DMS114 treated with DMSO at 0.1 percent for 48 hours (cell line): ENCODE results near the gene NTM.
"Not testable (repeated sequence)": the region's sequence is repeated elsewhere in the genome, so short reads cannot be mapped to it uniquely, and the experiment has no call there.

ENCODE experiments used
- DNase-seq: peaks from one replicate; lab custom pipeline; 2025; ENCODE audit not compliant: unreplicated experiment; lab: John Stamatoyannopoulos, UW

Gene NTM

DNA sequence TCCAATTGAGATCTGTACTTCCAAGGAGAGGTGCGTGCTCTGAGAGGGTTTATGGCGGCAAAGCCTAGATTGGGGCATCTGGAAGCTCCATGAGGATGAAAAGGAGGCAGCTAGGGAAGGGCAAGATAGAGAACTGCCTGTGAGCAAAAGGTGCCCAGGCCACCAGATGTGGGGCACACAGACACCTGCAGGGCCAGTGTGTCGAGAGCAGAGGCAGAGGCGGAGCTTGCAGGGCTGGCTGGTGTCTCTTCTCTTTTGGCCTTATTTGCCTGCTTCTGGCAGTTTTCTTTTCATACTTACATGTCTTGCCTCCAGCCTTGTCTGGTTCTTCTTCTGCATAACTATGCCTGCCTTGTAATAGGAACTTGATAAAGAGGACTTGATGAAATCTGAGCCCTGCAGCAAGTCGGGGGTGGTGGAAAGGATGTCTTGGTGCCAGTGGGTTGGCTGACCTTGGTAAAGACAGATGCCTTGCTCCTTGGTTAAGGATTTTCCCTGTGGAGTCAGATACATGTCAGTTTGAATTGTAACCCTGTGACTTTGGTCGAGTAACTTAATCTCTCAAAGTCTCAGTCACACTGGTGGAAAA lies 680.3 kb downstream of the NTM start:
- DNase-seq: no peak

DNA sequence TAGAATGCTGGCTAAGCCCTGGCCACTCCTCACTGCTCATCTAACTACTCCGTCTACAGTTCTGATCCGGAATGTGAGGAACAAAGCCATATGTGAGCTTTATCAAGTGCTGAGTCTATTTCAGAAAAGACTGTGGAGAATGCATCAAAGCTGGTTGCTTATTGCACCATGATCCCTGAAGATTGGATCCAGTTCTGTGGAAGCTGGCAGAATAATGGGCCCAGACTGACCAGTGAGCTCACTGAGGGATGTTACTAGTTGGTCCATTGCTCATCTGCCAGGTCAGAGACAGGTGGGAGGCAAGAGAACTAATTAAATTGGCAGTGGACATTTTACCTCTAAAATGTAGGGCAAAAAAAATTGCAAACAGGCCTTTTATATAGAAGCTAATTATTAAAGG lies 681.3 kb downstream of the NTM start:
- no peak for DNase-seq

DNA sequence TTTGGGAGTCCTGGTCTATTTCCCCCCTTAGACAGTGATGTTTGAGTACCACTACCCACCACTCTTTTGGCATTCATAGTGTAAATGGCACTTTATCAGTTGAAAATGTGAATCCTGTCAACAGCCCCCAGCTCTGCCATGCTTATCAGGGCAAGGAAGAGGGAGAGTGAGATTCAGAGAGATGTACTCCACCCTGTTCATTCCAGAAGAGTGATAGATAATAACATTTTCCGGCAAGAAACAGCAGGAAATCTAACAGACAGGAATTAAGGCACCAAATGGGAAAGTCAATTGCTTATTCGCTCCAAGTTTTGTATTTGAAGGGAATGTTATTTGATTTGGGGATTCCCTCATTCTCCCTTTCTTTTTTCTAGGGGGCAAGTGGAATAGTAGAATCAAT lies 681.9 kb downstream of the NTM start:
- DNase-seq: no peak

DNA sequence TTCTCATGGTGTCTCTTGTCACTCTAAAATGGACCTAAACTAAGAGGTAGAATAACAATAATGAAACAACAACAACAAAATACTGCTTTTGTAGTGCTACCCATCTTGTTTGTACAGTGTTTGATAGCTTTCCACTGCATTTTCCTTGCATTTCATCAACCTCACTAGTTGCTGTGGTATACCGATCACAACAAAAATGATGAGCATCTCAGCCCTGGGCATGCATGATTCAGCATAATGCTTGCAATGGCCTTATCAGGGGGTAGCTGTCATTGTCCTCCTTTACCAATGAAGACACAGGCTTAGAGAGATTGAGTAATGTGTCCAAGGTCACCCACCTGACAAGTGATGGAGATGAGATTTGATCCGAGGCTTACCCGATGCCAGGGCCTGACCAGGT lies 682.5 kb downstream of the NTM start:
- no peak for DNase-seq

DNA sequence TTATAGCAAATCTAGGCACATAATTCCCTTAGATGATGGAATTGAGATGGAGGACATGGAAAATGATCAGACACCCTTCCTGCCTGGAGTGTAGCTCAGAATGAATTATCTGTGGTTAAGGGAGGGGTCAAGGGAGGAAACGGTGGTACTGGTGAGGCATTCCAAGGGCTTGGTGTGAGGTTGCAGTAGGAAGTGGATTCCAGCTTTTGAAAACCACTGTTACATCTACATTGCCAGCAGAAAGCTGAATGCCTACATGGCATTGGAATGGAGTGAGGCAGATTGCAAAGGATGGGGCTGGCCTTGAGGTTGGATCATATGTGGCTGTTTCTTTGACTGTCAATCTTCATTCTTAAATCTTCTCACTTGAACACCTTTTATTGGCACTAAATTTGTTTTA lies 684.4 kb downstream of the NTM start:
- DNase-seq: no peak

DNA sequence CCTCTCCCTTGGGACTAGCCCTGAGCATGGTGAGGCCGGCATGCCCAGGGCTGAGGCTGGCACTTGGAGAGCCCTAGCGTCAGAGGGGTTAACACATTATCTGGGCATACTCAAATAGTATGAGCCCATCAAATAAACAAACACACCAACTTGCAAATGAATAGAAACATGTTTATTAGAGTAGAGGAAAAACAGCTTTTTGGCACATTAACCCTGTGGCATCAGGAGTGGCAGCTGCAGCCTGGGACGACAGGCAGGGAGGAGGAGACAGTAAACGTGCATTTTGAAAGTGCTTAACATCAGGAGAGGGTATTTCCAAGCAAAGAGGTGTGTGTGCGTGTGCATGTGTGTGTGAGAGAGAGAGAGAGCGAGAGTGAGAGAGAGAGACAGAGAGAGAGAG lies 684.9 kb downstream of the NTM start:
- DNase-seq: no peak

DNA sequence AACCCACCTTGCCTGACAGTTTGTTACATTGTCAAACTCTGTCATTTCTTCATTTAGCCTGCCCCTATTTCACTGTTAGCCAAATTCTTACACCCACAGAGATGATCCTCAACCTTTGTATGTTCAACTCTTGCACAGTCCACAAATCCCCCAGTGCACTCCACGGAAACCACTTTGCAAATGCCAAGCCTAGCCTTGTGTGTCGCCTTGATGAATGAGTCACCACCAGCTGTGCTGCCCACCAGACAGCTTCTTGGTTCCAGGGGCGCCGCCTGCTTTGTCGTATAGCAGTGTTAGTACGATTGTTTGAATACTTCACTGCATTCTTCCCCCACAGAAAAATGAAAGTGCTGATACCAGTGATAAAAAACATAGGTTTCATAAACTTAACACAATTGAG lies 686.3 kb downstream of the NTM start:
- no peak for DNase-seq

DNA sequence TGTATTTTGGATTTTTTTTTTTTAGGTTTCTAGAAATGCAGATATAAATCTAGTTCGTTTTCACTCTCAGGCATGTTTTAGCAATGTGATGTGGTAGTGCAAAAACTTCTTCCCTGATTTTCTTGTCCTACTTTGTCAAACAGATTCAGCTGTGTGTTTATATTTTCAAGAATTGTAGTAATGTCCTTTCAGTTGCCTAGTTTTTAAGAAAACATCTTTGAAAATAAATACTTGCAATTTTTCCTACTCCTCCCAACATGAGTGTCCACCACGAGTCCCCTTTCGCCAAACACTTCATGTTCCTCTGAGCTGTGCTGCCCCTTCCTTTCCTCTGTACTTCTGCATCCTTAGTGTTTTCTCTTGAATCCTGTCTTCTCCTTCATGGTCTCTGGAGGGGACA lies 686.9 kb downstream of the NTM start:
- no peak for DNase-seq

DNA sequence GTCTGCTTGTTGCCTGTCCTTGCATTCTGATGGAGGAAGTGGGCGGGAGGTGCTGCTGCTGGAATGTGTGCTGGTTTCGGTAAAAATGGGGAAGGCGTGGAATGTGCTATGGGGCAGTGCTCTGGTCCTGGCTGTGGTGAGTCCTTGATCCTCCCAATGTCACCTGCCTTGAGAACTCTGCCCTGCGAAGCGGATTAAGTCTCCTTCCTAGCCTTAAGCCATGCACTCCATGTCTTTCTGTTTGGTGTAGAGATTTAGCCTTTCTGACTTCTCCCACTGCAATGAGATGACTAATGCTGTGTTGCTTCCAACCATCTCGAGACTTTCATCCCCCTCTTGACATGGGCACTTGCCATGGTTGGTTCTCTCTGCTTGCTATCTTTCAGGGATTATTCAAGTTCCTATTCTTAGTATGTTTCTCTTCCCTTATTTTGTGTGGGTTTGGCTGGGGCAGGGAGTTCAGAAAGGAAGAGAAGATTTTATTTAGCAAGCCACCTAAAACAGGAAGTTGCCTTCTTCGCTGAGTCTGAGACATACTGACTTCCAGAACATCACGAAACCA lies 687.9 kb downstream of the NTM start:
- no peak for DNase-seq

DNA sequence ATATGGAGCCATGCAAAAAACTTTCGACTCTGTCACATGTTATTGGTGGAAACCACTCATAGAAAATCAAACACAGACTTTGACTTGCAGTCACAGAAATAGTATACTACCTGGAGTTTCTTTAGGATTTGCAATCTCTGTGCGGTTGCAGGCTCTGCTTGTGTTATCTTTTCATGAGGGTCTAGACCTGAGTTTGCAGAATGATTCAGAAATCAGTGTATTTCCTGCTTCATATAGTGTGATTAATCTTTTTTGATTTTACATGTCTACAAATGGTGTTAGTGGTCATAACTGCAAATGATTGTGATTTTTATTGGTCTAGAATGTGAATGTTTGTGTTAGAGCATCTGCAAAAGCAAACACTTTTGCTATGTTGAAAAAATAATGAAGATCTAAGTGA lies 690.2 kb downstream of the NTM start:
- DNase-seq: no peak

DNA sequence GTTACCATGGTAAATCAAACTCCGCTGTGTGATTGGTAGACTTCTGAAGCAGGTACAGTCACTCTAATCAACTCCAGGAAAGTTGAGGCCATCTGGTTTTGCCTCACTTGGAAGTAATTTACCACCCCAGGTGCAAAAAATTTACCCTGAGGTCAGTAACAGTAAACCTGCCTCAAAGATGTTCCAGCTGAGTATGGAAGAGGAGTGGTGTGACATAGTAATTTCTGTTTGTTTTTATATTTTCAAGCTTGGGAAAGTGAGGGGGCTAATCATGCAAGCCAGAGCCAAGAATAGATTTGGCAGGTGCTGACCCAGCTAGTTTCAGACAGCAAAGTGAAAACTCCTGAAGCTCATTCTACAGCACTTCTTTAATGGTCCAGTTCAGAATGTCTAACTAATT lies 691.6 kb downstream of the NTM start:
- DNase-seq: no peak

DNA sequence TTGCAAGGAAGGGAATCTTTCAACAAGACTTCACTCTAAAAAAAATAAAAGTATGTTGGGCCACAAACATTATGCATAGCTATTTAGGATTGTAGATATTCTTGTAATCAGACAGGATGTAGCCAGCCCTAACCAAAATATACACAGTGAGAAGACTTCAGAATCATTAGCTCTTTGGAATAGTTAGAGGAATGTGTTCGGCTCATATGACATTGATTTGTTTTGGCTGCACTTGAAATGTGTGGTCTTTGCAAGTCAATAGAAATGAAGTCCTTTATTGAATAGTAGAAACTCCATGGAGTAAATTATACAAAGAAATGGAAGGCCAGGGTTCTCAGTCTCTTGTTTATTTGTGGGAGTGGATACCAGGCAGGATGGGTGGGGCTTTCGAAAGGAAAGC lies 692.1 kb downstream of the NTM start:
- DNase-seq: no peak

DNA sequence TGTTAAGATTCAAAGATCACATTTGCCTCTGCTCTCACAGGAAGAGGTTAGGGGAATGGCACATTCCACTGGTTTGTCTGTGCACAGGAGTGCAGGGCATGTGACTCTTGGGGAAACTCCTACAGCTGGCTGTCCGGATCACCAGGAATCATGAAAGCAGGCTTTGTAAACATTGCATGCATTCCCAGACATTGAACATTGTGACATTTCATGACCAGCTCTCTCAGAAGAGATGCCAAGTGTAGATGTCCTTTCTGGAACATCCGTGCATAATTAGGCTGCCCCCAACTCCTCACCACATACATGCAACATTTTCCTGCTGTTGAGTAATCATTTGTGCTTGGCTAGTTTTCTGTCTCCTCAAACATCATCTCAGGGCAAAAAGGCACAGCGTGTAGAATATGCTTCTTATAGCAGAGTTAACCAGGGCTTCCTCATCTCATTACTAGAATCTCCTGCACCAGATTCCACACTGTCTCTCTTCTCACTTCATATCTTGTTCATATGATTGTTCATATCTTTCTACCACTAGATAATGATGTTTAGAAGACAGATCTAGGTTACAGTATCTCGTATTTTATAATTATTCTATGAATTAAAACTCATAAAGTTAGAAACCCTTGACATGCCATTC lies 694.7 kb downstream of the NTM start:
- DNase-seq: no peak

DNA sequence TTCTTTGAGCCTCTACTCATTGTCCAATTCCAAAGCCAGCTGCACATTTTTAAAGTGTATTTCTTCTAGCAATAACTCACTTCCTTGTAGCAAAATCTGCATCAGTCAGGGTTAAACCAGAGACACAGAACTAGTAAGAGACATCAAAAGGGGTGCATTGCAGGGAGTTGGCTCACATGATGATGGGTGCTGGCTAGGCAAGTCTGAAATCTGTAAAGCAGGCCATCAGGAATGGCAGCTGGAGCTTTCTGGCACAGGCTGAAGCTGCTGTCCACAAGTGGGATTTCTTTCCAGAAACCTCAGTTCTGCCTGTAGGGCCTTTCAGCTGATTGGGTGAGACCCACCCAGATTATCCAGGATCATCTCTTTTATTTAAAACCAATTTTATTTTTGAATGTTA lies 698.1 kb downstream of the NTM start:
- DNase-seq: no peak

DNA sequence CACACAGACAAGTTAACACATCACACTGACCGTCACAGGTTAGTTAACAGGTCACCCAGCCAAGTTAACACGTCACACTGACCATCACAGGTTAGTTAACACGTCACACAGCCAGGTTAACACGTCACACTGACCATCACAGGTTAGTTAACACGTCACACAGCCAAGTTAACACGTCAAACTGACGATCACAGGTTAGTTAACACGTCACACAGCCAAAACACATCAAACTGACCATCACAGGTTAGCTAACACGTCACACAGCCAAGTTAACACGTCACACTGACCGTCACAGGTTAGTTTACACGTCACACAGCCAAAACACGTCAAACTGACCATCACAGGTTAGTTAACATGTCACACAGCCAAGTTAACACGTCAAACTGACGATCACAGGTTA lies 699.2 kb downstream of the NTM start:
- not testable (repeated sequence) for DNase-seq

DNA sequence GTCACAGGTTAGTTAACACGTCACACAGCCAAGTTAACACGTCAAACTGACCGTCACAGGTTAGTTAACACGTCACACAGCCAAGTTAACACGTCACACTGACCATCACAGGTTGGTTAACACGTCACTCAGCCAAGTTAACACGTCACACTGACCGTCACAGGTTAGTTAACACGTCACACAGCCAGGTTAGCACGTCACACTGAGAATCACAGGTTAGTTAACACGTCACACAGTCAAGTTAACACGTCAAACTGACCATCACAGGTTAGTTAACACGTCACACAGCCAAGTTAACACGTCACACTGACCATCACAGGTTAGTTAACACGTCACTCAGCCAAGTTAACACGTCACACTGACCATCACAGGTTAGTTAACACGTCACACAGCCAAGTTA lies 700.5 kb downstream of the NTM start:
- not testable (repeated sequence) for DNase-seq

DNA sequence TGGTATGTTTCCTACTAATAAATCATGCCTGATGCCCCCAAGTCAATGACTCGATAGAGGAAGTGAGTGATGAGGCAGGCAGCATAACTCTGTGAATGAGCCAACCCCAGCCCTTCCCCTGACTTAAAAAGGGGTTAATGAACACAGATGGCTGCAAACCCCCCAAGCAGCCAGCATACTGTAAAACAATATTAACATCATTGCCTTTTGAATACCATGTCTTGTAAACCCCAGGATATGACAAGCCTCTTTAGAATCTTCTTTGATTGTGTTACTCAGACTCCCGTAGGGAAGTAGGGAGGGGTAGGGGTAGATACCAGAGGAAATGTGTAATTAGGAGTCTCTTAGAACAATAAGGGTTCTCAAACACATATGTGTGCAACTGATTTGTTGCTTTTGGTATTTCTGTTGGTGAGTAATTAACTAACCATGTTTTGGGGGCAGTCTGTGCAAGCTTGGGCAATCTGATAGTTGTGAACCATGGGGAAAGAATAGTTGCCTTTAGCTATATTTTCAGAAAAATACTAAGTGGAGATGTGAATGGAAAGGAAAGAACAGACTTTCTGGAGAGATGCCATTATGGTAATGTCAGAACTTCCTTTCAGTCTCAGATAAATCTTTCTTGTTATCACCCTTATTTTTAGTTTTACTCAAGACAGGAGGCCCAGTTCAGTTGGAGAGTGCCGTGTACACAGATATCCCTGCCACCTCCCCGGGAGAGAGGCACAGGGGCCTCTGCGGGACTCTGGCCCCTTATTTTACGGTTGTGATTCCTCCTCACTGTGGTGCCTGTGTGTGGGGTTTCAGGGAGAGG lies 701.8 kb downstream of the NTM start:
- DNase-seq: no peak

DNA sequence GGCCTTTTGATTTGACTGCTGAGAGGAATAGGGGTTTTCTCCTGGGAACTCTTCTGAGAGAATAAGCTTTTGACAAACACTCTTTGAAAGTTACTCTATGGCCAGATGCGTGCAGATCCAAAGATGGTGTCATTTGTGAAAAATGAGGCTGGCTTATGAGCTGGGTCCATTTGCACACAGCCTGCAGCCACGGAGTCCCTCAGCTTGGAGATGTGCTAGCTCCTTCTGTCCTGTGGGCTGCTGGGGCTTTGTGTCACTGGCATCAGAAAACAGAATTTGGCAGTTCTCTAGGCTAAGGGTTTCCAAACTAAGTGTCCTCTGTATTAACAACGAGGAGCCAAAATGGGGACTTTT lies 702.4 kb downstream of the NTM start:
- DNase-seq: no peak

DNA sequence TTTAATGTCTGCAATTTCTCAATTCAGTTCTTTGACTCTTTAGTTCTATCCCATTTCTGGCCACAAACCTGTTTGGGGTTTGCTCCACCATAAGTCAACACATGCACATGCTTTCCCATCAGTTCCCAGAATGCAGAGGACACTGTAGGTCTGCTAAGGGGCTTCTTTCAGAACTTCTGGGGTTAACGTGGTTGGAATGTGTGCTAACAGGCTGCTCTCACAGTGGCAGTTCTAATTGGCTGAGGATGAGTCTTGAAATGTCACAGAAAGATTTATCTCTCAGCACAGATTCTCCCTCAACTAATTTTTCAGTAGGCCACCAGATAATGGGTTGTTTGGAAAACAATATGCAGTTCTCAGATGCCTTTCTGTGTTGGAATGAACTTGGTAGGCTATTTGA lies 703.4 kb downstream of the NTM start:
- no peak for DNase-seq

DNA sequence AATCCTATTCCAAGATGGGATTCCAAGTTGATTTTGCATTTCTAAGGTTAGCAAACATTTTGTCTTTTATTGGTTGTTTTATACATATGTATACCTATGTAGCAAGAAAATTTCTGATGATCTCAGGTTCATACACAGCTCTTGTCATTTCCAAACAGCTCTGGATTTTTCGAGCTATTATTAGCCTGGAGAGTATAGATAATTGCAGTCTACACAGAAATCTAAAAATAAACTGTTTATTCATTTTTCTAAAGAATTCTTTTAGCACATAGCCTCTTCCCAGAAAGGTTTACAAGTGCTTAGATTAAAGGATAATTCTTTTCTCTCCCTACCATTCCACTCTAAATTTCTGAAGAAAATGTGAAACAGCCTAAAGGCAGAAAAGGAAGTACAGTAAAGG lies 705.0 kb downstream of the NTM start:
- no peak for DNase-seq

DNA sequence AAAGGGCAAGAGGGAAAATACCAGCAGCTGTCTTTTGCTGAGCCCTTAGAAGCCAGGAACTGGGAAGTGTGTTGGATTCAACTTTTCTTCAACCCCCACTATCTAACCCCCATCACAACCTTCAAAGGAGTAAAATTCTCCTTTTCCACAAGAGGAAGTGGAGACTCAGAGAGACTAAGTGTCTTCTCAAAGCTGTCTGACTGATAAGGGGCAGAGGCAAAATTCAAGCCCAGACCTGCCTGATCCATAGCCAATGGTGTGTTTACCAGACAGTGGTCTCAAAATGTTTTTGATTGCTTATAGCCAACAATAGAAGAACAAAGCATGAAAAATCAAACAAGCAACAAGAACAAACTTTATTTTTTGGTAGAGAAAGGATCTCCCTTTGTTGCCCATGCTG lies 707.0 kb downstream of the NTM start:
- DNase-seq: no peak
